Left lung (tissue), 10 donors: ENCODE results near the gene TENM4. TPM values are rescaled to one million over a fixed set of nuclear protein-coding genes. Genes with fewer than 3 reads are reported as not detected.

Source experiments
- ATAC-seq: fragments of 200-7000 bp; cut with Tn5 transposase; one replicate; pipeline ENCODE4 v1.9.1; 2020; ENCODE audit warnings: moderate library complexity
- DNase-seq, 4 donors: peaks; one replicate each; pipeline ENCODE4 v3.0.0-alpha.2; 2013 to 2020
- H3K27ac ChIP-seq, 2 donors: fragments of 200-600 bp; sonication (generic) in 1 of 2; one replicate each; pipeline versions ENCODE4 v1.5.0 to v1.8.0; 2020 to 2021
- H3K27me3 ChIP-seq, 2 donors: fragments of 200-600 bp; sonication (generic) in 1 of 2; one replicate each; pipeline versions ENCODE4 v1.5.0 to v1.8.0; 2020 to 2021
- H3K36me3 ChIP-seq, 2 donors: fragments of 200-600 bp; sonication (generic) in 1 of 2; one replicate each; pipeline versions ENCODE4 v1.5.0 to v1.8.0; 2020 to 2021
- H3K4me1 ChIP-seq, 2 donors: fragments of 200-600 bp; one replicate each; pipeline ENCODE4 v1.8.0; 2021
- H3K4me3 ChIP-seq, 2 donors: fragments of 200-600 bp; sonication (generic) in 1 of 2; one replicate each; pipeline versions ENCODE4 v1.5.0 to v1.8.0; 2020 to 2021; ENCODE audit warnings: mild to moderate bottlenecking in 1 of 2
- H3K9me3 ChIP-seq, 2 donors: fragments of 200-600 bp; sonication (generic) in 1 of 2; one replicate each; pipeline versions ENCODE4 v1.5.0 to v1.8.0; 2020 to 2021
- intact Hi-C, 2 donors: fragments of 100-400 bp; cut with DNase I; formaldehyde crosslinking; loops; one replicate each; pipeline versions ENCODE4 v1.11.2 to v1.14.2; 2022
- polyA plus RNA-seq, 6 donors: library from polyadenylated mRNA; unstranded; fragments of 120-200 nt; gene quantifications; one replicate each; pipeline ENCODE4 v1.2.1, GENCODE V29; 2013; ENCODE audit not compliant: insufficient read length in 6 of 6
- total RNA-seq, 2 donors: library from RNA; stranded (reverse); fragmentation: NEBNext Ultra II Directional; extraction: Animal tissue kit (Norgen Biotek cat#: 25700); gene quantifications; one replicate each; pipeline ENCODE4 v1.2.1, GENCODE V29; 2021
- TF ChIP-seq, protein P1 (sequence below), 2 donors: fragments of 200-600 bp; sonication (generic) in 1 of 2; IDR thresholded peaks; one replicate each; pipeline versions ENCODE4 v1.5.0 to v1.8.0; 2021; ENCODE audit warnings: antibody characterized with exemption in 2 of 2
- donor health status: DM: no; HTN: yes; CAD: no.
- donor health status: DM: no; HTN: no; CAD: no.

Gene TENM4
- total and polyA plus RNA-seq, 8 donors, result 3.4 to 7.1 (median 5.2) TPM

DNA sequence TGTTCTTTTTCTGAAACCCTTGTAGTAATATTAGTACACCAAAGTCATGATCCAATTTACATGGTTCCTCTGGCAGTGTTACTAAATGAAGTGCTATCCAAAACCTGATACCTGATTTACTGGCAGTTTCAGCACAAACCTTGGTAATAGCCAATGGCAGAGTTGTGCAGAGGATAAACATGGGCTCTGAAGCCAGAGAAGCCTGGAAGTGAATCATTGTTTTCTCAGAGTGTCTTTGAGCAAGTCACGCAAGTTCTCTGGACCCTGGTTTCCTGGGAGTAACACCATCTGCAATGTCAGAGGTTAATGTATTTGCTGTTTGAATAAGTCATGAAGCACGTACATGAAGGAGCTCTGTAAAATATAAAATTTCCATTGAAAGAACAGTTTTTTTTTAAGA is 643.9 kb downstream of the TENM4 start:
- H3K4me3 ChIP-seq, result no peak overlapping the region
- H3K9me3 ChIP-seq, result no peaks in the 10 kb centered on the region
- H3K4me1 ChIP-seq, result peaks cover 13 to 31% of the 10 kb centered on the region in 2 donors
- DNase-seq (no peak), ATAC-seq (no peak)
- TF ChIP-seq, protein P1, sequence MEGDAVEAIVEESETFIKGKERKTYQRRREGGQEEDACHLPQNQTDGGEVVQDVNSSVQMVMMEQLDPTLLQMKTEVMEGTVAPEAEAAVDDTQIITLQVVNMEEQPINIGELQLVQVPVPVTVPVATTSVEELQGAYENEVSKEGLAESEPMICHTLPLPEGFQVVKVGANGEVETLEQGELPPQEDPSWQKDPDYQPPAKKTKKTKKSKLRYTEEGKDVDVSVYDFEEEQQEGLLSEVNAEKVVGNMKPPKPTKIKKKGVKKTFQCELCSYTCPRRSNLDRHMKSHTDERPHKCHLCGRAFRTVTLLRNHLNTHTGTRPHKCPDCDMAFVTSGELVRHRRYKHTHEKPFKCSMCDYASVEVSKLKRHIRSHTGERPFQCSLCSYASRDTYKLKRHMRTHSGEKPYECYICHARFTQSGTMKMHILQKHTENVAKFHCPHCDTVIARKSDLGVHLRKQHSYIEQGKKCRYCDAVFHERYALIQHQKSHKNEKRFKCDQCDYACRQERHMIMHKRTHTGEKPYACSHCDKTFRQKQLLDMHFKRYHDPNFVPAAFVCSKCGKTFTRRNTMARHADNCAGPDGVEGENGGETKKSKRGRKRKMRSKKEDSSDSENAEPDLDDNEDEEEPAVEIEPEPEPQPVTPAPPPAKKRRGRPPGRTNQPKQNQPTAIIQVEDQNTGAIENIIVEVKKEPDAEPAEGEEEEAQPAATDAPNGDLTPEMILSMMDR (IDR thresholded peaks at IDR 0.05), result no peak
- no peak overlapping the region for H3K27ac ChIP-seq
- intact Hi-C loops, result no loop called here
- H3K27me3 ChIP-seq, result no peaks in the 10 kb centered on the region
- no peaks in the 10 kb centered on the region for H3K36me3 ChIP-seq

DNA sequence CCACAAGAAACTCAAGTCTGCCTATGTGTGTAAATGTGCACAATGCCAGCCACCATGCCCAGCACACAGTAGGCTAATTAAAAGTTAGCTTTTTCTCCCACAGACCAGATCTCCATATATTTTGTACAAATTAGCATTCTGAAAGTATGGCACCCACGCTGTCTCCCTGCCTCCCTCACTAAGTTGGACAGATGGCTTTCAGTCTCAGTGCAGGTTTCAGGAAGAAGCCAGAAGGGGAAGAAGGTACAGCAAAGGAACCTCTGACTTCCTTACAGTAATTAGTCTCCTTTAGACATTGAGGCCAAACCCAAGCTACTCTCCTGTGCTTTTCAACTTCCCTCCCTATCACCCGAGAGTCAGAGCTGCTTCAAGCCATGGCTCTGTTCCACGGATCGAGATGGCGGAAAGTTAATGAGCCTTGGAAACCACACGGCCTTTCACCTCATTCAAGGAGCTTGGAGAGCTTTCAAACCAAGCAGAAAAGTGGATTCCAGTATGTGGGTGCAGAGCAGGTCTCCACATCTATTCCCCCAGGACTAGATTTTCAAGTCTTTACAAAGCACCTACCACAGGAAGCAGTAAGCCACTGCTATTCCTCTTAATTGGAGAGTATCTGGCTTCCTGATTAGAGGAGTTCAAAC is 645.1 kb downstream of the TENM4 start:
- no peaks in the 10 kb centered on the region for H3K36me3 ChIP-seq
- H3K27me3 ChIP-seq, result no peaks in the 10 kb centered on the region
- DNase-seq (peak in 1 of 4 donors; percentile 53), ATAC-seq (peak; percentile 71)
- TF ChIP-seq, protein P1 (IDR thresholded peaks at IDR 0.05), result no peak
- intact Hi-C loops, result no loop called here
- peaks cover 3 to 29% of the 10 kb centered on the region in 2 donors for H3K4me1 ChIP-seq
- H3K4me3 ChIP-seq, result no peak overlapping the region
- peak overlapping the region; percentile 20 to 28 for H3K27ac ChIP-seq
- no peaks in the 10 kb centered on the region for H3K9me3 ChIP-seq

DNA sequence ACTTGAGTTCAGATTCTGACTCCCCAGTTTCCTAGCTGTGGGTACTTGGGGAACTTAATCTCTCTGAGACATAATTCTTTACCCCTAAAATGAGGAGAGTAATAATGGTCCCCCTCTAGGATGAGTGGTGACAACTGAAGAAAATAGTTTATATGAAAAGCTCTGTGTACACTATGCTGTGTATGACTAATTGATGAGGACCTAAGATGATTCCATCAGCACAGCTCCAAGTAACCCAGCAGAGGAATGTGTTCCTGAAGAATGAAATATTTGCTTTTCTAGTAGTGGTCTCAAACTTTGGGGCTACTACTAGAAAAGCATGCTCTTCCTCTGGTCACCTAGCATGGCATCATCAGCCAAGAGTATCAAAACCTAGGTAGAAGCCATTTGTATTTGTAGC is 648.9 kb downstream of the TENM4 start:
- Histone ChIP-seq H3K4me1 (peaks cover 12 to 16% of the 10 kb centered on the region in 2 donors), H3K9me3 (no peaks in the 10 kb centered on the region), H3K27ac (no peak overlapping the region), H3K27me3 (no peaks in the 10 kb centered on the region), H3K36me3 (no peaks in the 10 kb centered on the region), H3K4me3 (no peak overlapping the region)
- DNase-seq, result no peak
- intact Hi-C loops, result no loop called here
- ATAC-seq, result no peak
- TF ChIP-seq, protein P1 (IDR thresholded peaks at IDR 0.05), result no peak

DNA sequence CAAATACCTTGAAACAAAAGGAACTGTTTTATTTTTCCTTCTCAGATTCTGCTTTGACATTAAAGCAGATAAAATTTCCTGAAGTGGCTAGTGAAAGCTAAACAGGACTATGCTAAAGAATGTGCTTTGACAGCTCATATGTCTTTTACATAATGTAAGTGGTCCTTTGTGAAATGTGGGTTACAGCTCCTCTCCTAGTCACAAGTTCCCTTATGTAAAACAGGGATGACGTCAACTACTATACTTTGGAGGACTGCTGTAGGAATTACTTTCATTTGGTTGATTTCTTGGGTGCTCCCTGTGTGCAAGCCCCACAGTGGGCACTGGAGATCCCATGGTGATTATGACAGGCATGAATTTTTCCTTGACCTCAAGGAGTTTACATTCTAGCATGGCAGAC is 649.6 kb downstream of the TENM4 start:
- TF ChIP-seq, protein P1 (IDR thresholded peaks at IDR 0.05), result no peak
- Histone ChIP-seq H3K4me3 (no peak overlapping the region), H3K9me3 (no peaks in the 10 kb centered on the region), H3K36me3 (no peaks in the 10 kb centered on the region), H3K27me3 (no peaks in the 10 kb centered on the region), H3K27ac (peak overlapping the region in 1 of 2 donors; percentile 28), H3K4me1 (peaks cover 12% of the 10 kb centered on the region in 2 donors)
- DNase-seq, result no peak
- peak; percentile 8 for ATAC-seq
- intact Hi-C loops, result no loop called here

DNA sequence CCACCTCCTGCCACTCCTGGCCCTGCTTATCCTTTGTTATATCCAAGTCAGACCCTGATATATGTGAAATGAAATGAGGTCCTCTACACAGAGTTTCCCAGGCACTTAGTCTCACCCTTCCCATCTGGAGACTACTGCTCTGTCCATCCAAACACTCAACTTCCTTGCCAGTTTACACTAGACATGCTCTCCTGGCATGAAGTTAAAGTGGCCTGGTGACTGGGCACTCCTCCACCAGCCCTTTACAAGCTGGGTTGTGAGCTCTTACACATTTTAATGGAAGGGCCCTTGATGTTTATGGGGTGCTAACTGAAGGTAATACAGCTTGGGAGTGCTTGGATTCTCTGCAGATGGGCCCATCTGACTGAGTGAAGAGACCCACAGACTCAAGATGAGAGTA is 650.0 kb downstream of the TENM4 start:
- H3K4me1 ChIP-seq, result peaks cover 7 to 12% of the 10 kb centered on the region in 2 donors
- no peaks in the 10 kb centered on the region for H3K9me3 ChIP-seq
- ATAC-seq (peak; percentile 71), DNase-seq (peak in 1 of 4 donors; percentile 63)
- peak overlapping the region in 1 of 2 donors; percentile 28 for H3K27ac ChIP-seq
- intact Hi-C loops, result no loop called here
- no peak overlapping the region for H3K4me3 ChIP-seq
- TF ChIP-seq, protein P1 (IDR thresholded peaks at IDR 0.05), result no peak
- no peaks in the 10 kb centered on the region for H3K36me3 ChIP-seq
- H3K27me3 ChIP-seq, result no peaks in the 10 kb centered on the region
